HG03175 (cell line): ENCODE measurements around the gene UPF1.
A peak's percentile ranks its signal among the peaks of the same experiment; 100 is the strongest.

Source experiments
- ATAC-seq: cut with Tn5 transposase; IDR thresholded peaks from one replicate; pipeline ENCODE4 v1.9.1; 2021; ENCODE audit warnings: mild to moderate bottlenecking, moderate library complexity; ENCODE audit not compliant: unreplicated experiment

Gene UPF1

GRCh38 chr19:18831524-18832305 is at the start of gene UPF1:
TSS of gene UPF1 (plus strand) at chr19:18831959. CDS start at chr19:18832210, 251 bp downstream.
- peak; percentile 72 for ATAC-seq

- ATAC-seq = no peak
These were observed 49.1 kb upstream of the UPF1 start for GRCh38 chr19:18782559-18783225.

GRCh38 chr19:18783958-18784785 is 47.6 kb upstream of the UPF1 start:
- no peak for ATAC-seq

- no peak for ATAC-seq
These were observed 47.0 kb upstream of the UPF1 start for GRCh38 chr19:18784786-18785120.

- ATAC-seq = no peak
These were observed 46.3 kb upstream of the UPF1 start for GRCh38 chr19:18785179-18786124.

- no peak for ATAC-seq
These were observed 43.0 kb upstream of the UPF1 start for GRCh38 chr19:18788529-18789421.

- ATAC-seq = no peak
These were observed 42.3 kb upstream of the UPF1 start for GRCh38 chr19:18789422-18789869.

GRCh38 chr19:18789883-18790565 is 41.7 kb upstream of the UPF1 start:
- ATAC-seq = no peak

GRCh38 chr19:18790566-18791314 is 41.0 kb upstream of the UPF1 start, which contains the start of gene COMP:
TSS of gene COMP (minus strand) at chr19:18791305. CDS start at chr19:18791269, 36 bp downstream.
- ATAC-seq = no peak

GRCh38 chr19:18791315-18791678 is 40.5 kb upstream of the UPF1 start:
- no peak for ATAC-seq

- no peak for ATAC-seq
These were observed 39.1 kb upstream of the UPF1 start for GRCh38 chr19:18792661-18793060.

- ATAC-seq = no peak
These were observed 38.4 kb upstream of the UPF1 start for GRCh38 chr19:18793144-18794028.

GRCh38 chr19:18794029-18794313 is 37.8 kb upstream of the UPF1 start:
- ATAC-seq = no peak

GRCh38 chr19:18794692-18795091 is 37.1 kb upstream of the UPF1 start:
- no peak for ATAC-seq

- no peak for ATAC-seq
These were observed 36.2 kb upstream of the UPF1 start for GRCh38 chr19:18795540-18795939.

- no peak for ATAC-seq
These were observed 35.5 kb upstream of the UPF1 start for GRCh38 chr19:18796239-18796638.
